IMR-90 (cell line): ENCODE data around the gene ZNF878. TPM values are rescaled to one million over a fixed set of nuclear protein-coding genes. Genes with fewer than 3 reads are reported as not detected.
A peak's percentile ranks its signal among the peaks of the same experiment; 100 is the strongest.

Experiments used
- ATAC-seq: fragments of 200-7000 bp; cut with Tn5 transposase; 2 replicates; pipeline ENCODE4 v1.9.1; 2020; ENCODE audit warnings: low read depth, mild to moderate bottlenecking, moderate library complexity
- BruUV-seq: library from RNA; stranded (reverse); fragments of 400-500 nt; replicated peaks from 2 replicates; lab custom pipeline; 2021; lab: Mats Ljungman, UMichigan
- CTCF ChIA-PET: fragments of 300-600 bp; formaldehyde crosslinking; extraction: SDS; loops from one replicate; lab custom pipeline; 2021; ENCODE audit warnings: antibody characterized with exemption; lab: Yijun Ruan, JAX
- POLR2A ChIA-PET: fragments of 300-600 bp; sonication (Branson Sonifier 250); formaldehyde crosslinking; loops from one replicate; lab custom pipeline; 2022; ENCODE audit warnings: antibody characterized with exemption; ENCODE audit not compliant: unreplicated experiment; lab: Charles Lee
- DNase-seq: peaks from one replicate; pipeline ENCODE4 v3.0.0; 2013
- H2AFZ ChIP-seq: replicated peaks from 2 replicates; pipeline ENCODE3; 2013; ENCODE audit warnings: low read length, mild to moderate bottlenecking; ENCODE audit not compliant: poor library complexity
- H2AK5ac ChIP-seq: 2 replicates; pipeline ENCODE4 v1.6.1; 2013; ENCODE audit warnings: low read depth, low read length, inconsistent platforms
- H2AK9ac ChIP-seq: replicated peaks from 2 replicates; pipeline ENCODE3; 2013; ENCODE audit warnings: mild to moderate bottlenecking, low read depth, low read length, moderate library complexity; ENCODE audit not compliant: poor library complexity
- H2BK120ac ChIP-seq: 2 replicates; pipeline ENCODE4 v1.6.1; 2013; ENCODE audit warnings: low read depth, low read length, inconsistent platforms
- H2BK15ac ChIP-seq: 3 replicates; pipeline ENCODE4 v1.6.1; 2013; ENCODE audit warnings: low read depth, low read length, inconsistent platforms
- H2BK20ac ChIP-seq: 2 replicates; pipeline ENCODE4 v1.6.1; 2013; ENCODE audit warnings: low read depth, mild to moderate bottlenecking, inconsistent platforms, low read length, moderate library complexity
- H2BK5ac ChIP-seq: 2 replicates; pipeline ENCODE4 v1.6.1; 2013; ENCODE audit warnings: mild to moderate bottlenecking, low read depth, low read length, inconsistent platforms; ENCODE audit not compliant: poor library complexity, severe bottlenecking
- H3K14ac ChIP-seq: replicated peaks from 2 replicates; pipeline ENCODE4 v1.6.1; 2013; ENCODE audit warnings: low read depth, low read length, inconsistent platforms
- H3K18ac ChIP-seq: 2 replicates; pipeline ENCODE4 v1.6.1; 2013; ENCODE audit warnings: low read depth, low read length, control low read depth
- H3K23ac ChIP-seq: 2 replicates; pipeline ENCODE4 v1.6.1; 2013; ENCODE audit warnings: low read depth, low read length, inconsistent platforms
- H3K27ac ChIP-seq: 2 replicates; pipeline ENCODE4 v1.5.1; 2013; ENCODE audit warnings: mild to moderate bottlenecking, control low read depth, low read length; ENCODE audit not compliant: insufficient read depth
- H3K27me3 ChIP-seq: 2 replicates; pipeline ENCODE4 v1.6.1; 2013; ENCODE audit warnings: low read length; ENCODE audit not compliant: control insufficient read depth, insufficient read depth
- H3K36me3 ChIP-seq: 2 replicates; pipeline ENCODE4 v1.6.1; 2013; ENCODE audit warnings: low read length, mixed read lengths; ENCODE audit not compliant: control insufficient read depth, insufficient read depth
- H3K4ac ChIP-seq: 2 replicates; pipeline ENCODE4 v1.6.1; 2013; ENCODE audit warnings: low read depth, low read length, inconsistent platforms
- H3K4me1 ChIP-seq: 2 replicates; pipeline ENCODE4 v1.6.1; 2013; ENCODE audit warnings: low read length, mixed read lengths; ENCODE audit not compliant: control insufficient read depth, insufficient read depth
- H3K4me2 ChIP-seq: 2 replicates; pipeline ENCODE4 v1.6.1; 2013; ENCODE audit warnings: low read depth, mild to moderate bottlenecking, control low read depth, low read length, moderate library complexity
- H3K4me3 ChIP-seq: 2 replicates; pipeline ENCODE4 v1.5.1; 2013; ENCODE audit warnings: low read depth, mild to moderate bottlenecking, control low read depth, low read length, moderate library complexity; ENCODE audit not compliant: insufficient read depth
- H3K56ac ChIP-seq: 2 replicates; pipeline ENCODE4 v1.6.1; 2013; ENCODE audit warnings: low read length, inconsistent platforms; ENCODE audit not compliant: insufficient read depth; ENCODE audit errors: extremely low read depth
- H3K79me1 ChIP-seq, 2 experiments: 2 replicates each; pipeline ENCODE4 v1.6.1; 2013; ENCODE audit warnings: low read length in 2 of 2, inconsistent platforms in 1 of 2, low read depth in 1 of 2
- H3K9ac ChIP-seq: 2 replicates; pipeline ENCODE4 v1.6.1; 2013; ENCODE audit warnings: low read depth, low read length, control low read depth
- H3K9me1 ChIP-seq: 2 replicates; pipeline ENCODE4 v1.6.1; 2013; ENCODE audit warnings: low read length, inconsistent platforms; ENCODE audit not compliant: insufficient read depth
- H3K9me3 ChIP-seq: 2 replicates; pipeline ENCODE4 v1.6.1; 2013; ENCODE audit warnings: low read length; ENCODE audit not compliant: control insufficient read depth, insufficient read depth
- H4K20me1 ChIP-seq: 2 replicates; pipeline ENCODE4 v1.6.1; 2013; ENCODE audit warnings: low read length, inconsistent platforms; ENCODE audit not compliant: insufficient read depth
- H4K5ac ChIP-seq: 2 replicates; pipeline ENCODE4 v1.6.1; 2013; ENCODE audit warnings: mild to moderate bottlenecking, low read depth, low read length, control low read depth
- H4K8ac ChIP-seq, 2 experiments: 2 replicates each; pipeline ENCODE4 v1.6.1; 2013; ENCODE audit warnings: low read depth in 2 of 2, low read length in 2 of 2, control low read depth in 1 of 2, inconsistent platforms in 1 of 2
- H4K91ac ChIP-seq: 2 replicates; pipeline ENCODE4 v1.6.1; 2013; ENCODE audit warnings: low read depth, low read length, inconsistent platforms; ENCODE audit not compliant: insufficient read depth
- ELK1 ChIP-seq: fragments of 150-350 bp; IDR thresholded peaks from 2 replicates; pipeline ENCODE4 v1.6.1; 2016; ENCODE audit warnings: low read depth, mild to moderate bottlenecking, low read length, moderate library complexity, borderline replicate concordance
- WGBS, 2 experiments: methylation state at CpG; one replicate each; pipeline versions ENCODE4 v1.1.5 to v1.1.7; 2013; ENCODE audit warnings: missing lambda C conversion rate in 2 of 2; ENCODE audit not compliant: insufficient read length in 1 of 2; ENCODE audit errors: extremely low coverage in 2 of 2; 5-methylcytosine and 5-hydroxymethylcytosine counted together
- dilution Hi-C: fragments of 300-500 bp; cut with HindIII; formaldehyde crosslinking; loops from one replicate; pipeline ENCODE4 v1.14.3; 2018; ENCODE audit warnings: low sequenced_read_pairs; ENCODE audit not compliant: unreplicated experiment
- in situ Hi-C: fragments of 300-500 bp; cut with MboI; formaldehyde crosslinking; loops from 3 replicates; pipeline ENCODE4 v1.14.3; 2019; ENCODE audit warnings: low sequenced_read_pairs, inconsistent platforms, mixed read lengths
- intact Hi-C: fragments of 100-400 bp; cut with micrococcal nuclease; formaldehyde crosslinking; loops from 2 replicates; pipeline ENCODE4 v1.10.0; 2022
- polyA plus RNA-seq, 3 experiments: library from polyadenylated mRNA; depleted of rRNA; stranded (reverse); fragments of >200 nt; gene quantifications; 2 replicates each; pipeline ENCODE4 v1.2.3, GENCODE V29; 2012; ENCODE audit warnings: low replicate concordance in 1 of 3
- total RNA-seq: library from RNA; depleted of rRNA; stranded (reverse); fragments of >200 nt; gene quantifications from 2 replicates; pipeline ENCODE4 v1.2.3, GENCODE V29; 2012

ZNF878 gene
- total and polyA plus RNA-seq, 2 of the 4 experiments (the other 2 are of a cell fraction) = 0.05 to 0.36 TPM

GRCh38 chr19:12034620-12035019 is 18.1 kb downstream of the ZNF878 start:
- Histone ChIP-seq H3K4me3 (peak overlapping the region; percentile 90), H3K9ac (peak overlapping the region; percentile 97), H4K91ac (no peak overlapping the region), H3K79me1 (peaks cover 0 to 20% of the 10 kb centered on the region in 2 experiments; a peak in 2 of 4 replicates), H4K5ac (no peak overlapping the region), H4K20me1 (no peaks in the 10 kb centered on the region), H2BK5ac (no peak overlapping the region), H3K4ac (no peak overlapping the region), H3K9me3 (no peaks in the 10 kb centered on the region; the same call in 1 of the 2 replicates), H3K27ac (no peak overlapping the region), H3K9me1 (no peaks in the 10 kb centered on the region), H3K23ac (0 out of 2 replicates have a peak overlapping the region, but pooled peaks have one; percentile 60), H3K4me1 (no peaks in the 10 kb centered on the region), H3K4me2 (peak overlapping the region; percentile 73), H3K18ac (no peak overlapping the region), H2BK15ac (no peak overlapping the region), H2BK120ac (no peak overlapping the region), H3K14ac (no peak overlapping the region), H3K36me3 (peaks cover 2% of the 10 kb centered on the region), H3K27me3 (no peaks in the 10 kb centered on the region), H2AFZ (peak overlapping the region; percentile 54), H2AK9ac (no peak overlapping the region), H4K8ac (no peak overlapping the region), H3K56ac (no peak overlapping the region; the same call in 1 of the 2 replicates), H2BK20ac (no peak overlapping the region), H2AK5ac (no peak overlapping the region)
- ATAC-seq (no peak), DNase-seq (no peak)
- intact Hi-C loops = no loop called here
- ChIA-PET POLR2A (interaction anchor here (1.0 kb wide), 1 partner anchor 14 kb away, joined by 3 read pairs; no protein-coding TSS in a partner anchor), CTCF (interaction anchor here (0.6 to 1.1 kb wide), 2 partner anchors 12 to 50 kb away, joined by 3 read pairs; no protein-coding TSS in a partner anchor)
- 19% methylated on average over 2 of the region's 8 CpGs; no CpG with 5 or more reads in 1 of the 2 experiments for WGBS, 2 experiments
- BruUV-seq = no TSS peak
- in situ Hi-C loops = no loop called here
- dilution Hi-C loops = no loop called here
- no peak for TF ChIP-seq ELK1
